ENCODE results near the gene ATR.
"Not testable (repeated sequence)": the region's sequence is repeated elsewhere in the genome, so short reads cannot be mapped to it uniquely, and the experiment has no call there.

Gene ATR

GRCh38 chr3:142602619-142603385, 24.3 kb upstream of the ATR start:
- no peak overlapping the region for H3K4me3 Mint-ChIP-seq
- H3K36me3 Mint-ChIP-seq (ENCODE audit: low read depth): no peaks in the 10 kb centered on the region
- H3K27me3 Mint-ChIP-seq: no peaks in the 10 kb centered on the region
- H3K27ac Mint-ChIP-seq: no peak overlapping the region
- peaks cover 2% of the 10 kb centered on the region for H3K4me1 Mint-ChIP-seq (ENCODE audit: low read depth)
- no peaks in the 10 kb centered on the region for H3K9me3 Mint-ChIP-seq

- no peak overlapping the region for H3K27ac Mint-ChIP-seq
- no peaks in the 10 kb centered on the region for H3K36me3 Mint-ChIP-seq (ENCODE audit: low read depth)
- peaks cover 10% of the 10 kb centered on the region for H3K4me1 Mint-ChIP-seq (ENCODE audit: low read depth)
- no peak overlapping the region for H3K4me3 Mint-ChIP-seq
- H3K27me3 Mint-ChIP-seq: no peaks in the 10 kb centered on the region
- H3K9me3 Mint-ChIP-seq: no peaks in the 10 kb centered on the region
Measured at GRCh38 chr3:142601713-142602112, 23.2 kb upstream of the ATR start.

GRCh38 chr3:142597906-142598305, 19.4 kb upstream of the ATR start:
- no peaks in the 10 kb centered on the region for H3K36me3 Mint-ChIP-seq (ENCODE audit: low read depth)
- no peak overlapping the region for H3K27ac Mint-ChIP-seq
- no peak overlapping the region for H3K4me3 Mint-ChIP-seq
- peaks cover 8% of the 10 kb centered on the region for H3K27me3 Mint-ChIP-seq
- peaks cover 20% of the 10 kb centered on the region for H3K4me1 Mint-ChIP-seq (ENCODE audit: low read depth)
- no peaks in the 10 kb centered on the region for H3K9me3 Mint-ChIP-seq

GRCh38 chr3:142596726-142597088, 18.2 kb upstream of the ATR start:
- no peaks in the 10 kb centered on the region for H3K9me3 Mint-ChIP-seq
- H3K4me1 Mint-ChIP-seq (ENCODE audit: low read depth): peaks cover 20% of the 10 kb centered on the region
- H3K4me3 Mint-ChIP-seq: peak overlapping the region; percentile 92
- H3K27ac Mint-ChIP-seq: no peak overlapping the region
- no peaks in the 10 kb centered on the region for H3K36me3 Mint-ChIP-seq (ENCODE audit: low read depth)
- peaks cover 8% of the 10 kb centered on the region for H3K27me3 Mint-ChIP-seq

- Mint-ChIP-seq H3K4me3 (peak within 1 kb of the TSS; percentile 92), H3K9me3 (no peaks in the 10 kb centered on the region), H3K27me3 (peaks cover 8% of the 10 kb centered on the region), H3K27ac (peak within 1 kb of the TSS; percentile 85), H3K36me3 (ENCODE audit: low read depth) (no peaks in the 10 kb centered on the region), H3K4me1 (ENCODE audit: low read depth) (peaks cover 20% of the 10 kb centered on the region)
Measured at GRCh38 chr3:142595951-142596725, 17.6 kb upstream of the ATR start, which contains the start of gene PLS1. TSS of gene PLS1 (plus strand) at chr3:142596393. CDS start at chr3:142664238, 67,845 bp downstream.

DNA sequence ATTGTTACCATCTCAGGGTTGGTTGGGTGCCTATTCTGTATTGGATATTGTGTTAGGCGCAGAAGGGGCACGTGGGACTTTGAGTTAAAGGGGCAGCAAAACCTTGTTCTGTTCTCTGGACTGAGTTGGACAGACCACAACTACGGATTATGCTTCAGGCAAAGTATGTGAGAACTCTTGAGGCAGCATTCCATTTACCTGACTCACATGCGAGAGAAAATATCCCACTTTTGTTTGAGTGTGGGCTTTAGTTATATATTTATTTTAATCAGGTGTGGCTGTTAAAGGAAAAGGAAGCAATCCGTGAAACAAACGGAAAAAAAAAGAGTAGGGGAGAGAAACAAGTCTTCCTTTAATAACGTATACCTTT, 17.0 kb upstream of the ATR start:
- H3K36me3 Mint-ChIP-seq (ENCODE audit: low read depth): no peaks in the 10 kb centered on the region
- peaks cover 20% of the 10 kb centered on the region for H3K4me1 Mint-ChIP-seq (ENCODE audit: low read depth)
- no peak overlapping the region for H3K27ac Mint-ChIP-seq
- H3K4me3 Mint-ChIP-seq: peak overlapping the region; percentile 92
- H3K27me3 Mint-ChIP-seq: peaks cover 8% of the 10 kb centered on the region
- H3K9me3 Mint-ChIP-seq: no peaks in the 10 kb centered on the region

GRCh38 chr3:142595141-142595540, 16.6 kb upstream of the ATR start:
- no peaks in the 10 kb centered on the region for H3K36me3 Mint-ChIP-seq (ENCODE audit: low read depth)
- no peak overlapping the region for H3K27ac Mint-ChIP-seq
- peaks cover 8% of the 10 kb centered on the region for H3K27me3 Mint-ChIP-seq
- H3K4me3 Mint-ChIP-seq: peak overlapping the region; percentile 92
- H3K4me1 Mint-ChIP-seq (ENCODE audit: low read depth): peaks cover 20% of the 10 kb centered on the region
- H3K9me3 Mint-ChIP-seq: no peaks in the 10 kb centered on the region

GRCh38 chr3:142592268-142592667, 13.7 kb upstream of the ATR start:
- not testable (repeated sequence) for H3K36me3 Mint-ChIP-seq (ENCODE audit: low read depth); H3K4me3 Mint-ChIP-seq; H3K27ac Mint-ChIP-seq; H3K9me3 Mint-ChIP-seq
- peaks cover 12% of the 10 kb centered on the region for H3K27me3 Mint-ChIP-seq
- H3K4me1 Mint-ChIP-seq (ENCODE audit: low read depth): peaks cover 15% of the 10 kb centered on the region

- Mint-ChIP-seq H3K36me3 (ENCODE audit: low read depth) (no peaks in the 10 kb centered on the region), H3K27ac (no peak overlapping the region), H3K27me3 (peaks cover 9% of the 10 kb centered on the region), H3K4me1 (ENCODE audit: low read depth) (no peaks in the 10 kb centered on the region), H3K9me3 (no peaks in the 10 kb centered on the region), H3K4me3 (no peak overlapping the region)
Measured at GRCh38 chr3:142588703-142589102, 10.2 kb upstream of the ATR start.

GRCh38 chr3:142586803-142587406, 8.4 kb upstream of the ATR start:
- Mint-ChIP-seq H3K9me3 (no peaks in the 10 kb centered on the region), H3K27ac (no peak overlapping the region), H3K4me1 (ENCODE audit: low read depth) (no peaks in the 10 kb centered on the region), H3K36me3 (ENCODE audit: low read depth) (no peaks in the 10 kb centered on the region), H3K27me3 (peaks cover 14% of the 10 kb centered on the region), H3K4me3 (no peak overlapping the region)

- not testable (repeated sequence) for H3K27ac Mint-ChIP-seq; H3K4me3 Mint-ChIP-seq; H3K36me3 Mint-ChIP-seq (ENCODE audit: low read depth); H3K9me3 Mint-ChIP-seq
- H3K27me3 Mint-ChIP-seq: peaks cover 10% of the 10 kb centered on the region
- H3K4me1 Mint-ChIP-seq (ENCODE audit: low read depth): peaks cover 29% of the 10 kb centered on the region
Measured at GRCh38 chr3:142581070-142581469, 2.5 kb upstream of the ATR start.

DNA sequence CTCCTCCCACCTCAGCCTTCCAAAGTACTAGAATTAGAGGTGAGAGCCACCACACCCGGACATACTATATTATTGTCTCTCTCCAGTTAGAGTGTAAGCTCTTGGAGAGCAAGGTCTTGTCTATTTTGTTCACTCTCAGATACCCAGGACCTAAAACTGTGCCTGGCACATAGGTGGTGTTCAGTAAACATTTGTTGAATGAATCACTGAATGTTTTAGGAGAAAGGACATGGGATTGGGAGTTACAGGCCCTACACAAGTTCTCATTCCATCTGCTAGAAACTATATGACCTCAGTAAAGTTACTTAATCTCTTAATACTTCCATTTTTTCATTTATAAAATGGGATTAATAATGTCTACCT, 1.5 kb upstream of the ATR start:
- peak overlapping the region; percentile 97 for H3K4me3 Mint-ChIP-seq
- peaks cover 10% of the 10 kb centered on the region for H3K27me3 Mint-ChIP-seq
- H3K36me3 Mint-ChIP-seq (ENCODE audit: low read depth): peaks cover 18% of the 10 kb centered on the region
- no peaks in the 10 kb centered on the region for H3K9me3 Mint-ChIP-seq
- peaks cover 38% of the 10 kb centered on the region for H3K4me1 Mint-ChIP-seq (ENCODE audit: low read depth)
- peak overlapping the region; percentile 94 for H3K27ac Mint-ChIP-seq

DNA sequence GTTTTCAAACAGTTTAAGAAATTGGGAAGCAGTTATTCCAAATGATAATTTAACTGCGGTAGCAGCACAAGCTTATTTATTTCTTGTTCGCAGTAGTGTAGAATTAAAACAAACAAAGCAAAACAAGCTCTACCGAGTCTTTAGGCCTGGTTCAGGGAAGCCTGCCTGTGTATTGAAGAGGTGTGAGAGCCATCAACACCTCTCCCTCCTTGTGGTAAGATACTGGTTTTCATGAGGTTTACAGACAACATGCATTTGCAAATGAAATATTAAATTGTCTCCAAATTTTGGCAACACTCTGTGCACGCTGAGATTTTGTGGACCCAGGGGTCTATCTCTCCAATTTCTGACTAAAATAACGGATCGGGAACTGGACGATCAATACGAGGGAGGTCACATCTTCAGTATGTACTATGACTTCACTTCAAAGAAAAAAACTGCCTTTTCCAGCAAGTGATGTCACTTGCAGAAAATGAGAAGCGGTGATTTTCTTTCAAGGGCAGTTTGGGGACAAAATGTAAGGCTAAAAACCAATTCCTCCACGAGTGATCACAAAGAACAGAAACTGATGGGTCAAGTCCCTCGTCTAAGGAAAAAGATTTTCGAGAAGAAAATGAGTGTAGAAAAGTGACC, 721 bp downstream of the ATR start:
- H3K4me1 Mint-ChIP-seq (ENCODE audit: low read depth): peaks cover 51% of the 10 kb centered on the region
- peaks cover 25% of the 10 kb centered on the region for H3K36me3 Mint-ChIP-seq (ENCODE audit: low read depth)

DNA sequence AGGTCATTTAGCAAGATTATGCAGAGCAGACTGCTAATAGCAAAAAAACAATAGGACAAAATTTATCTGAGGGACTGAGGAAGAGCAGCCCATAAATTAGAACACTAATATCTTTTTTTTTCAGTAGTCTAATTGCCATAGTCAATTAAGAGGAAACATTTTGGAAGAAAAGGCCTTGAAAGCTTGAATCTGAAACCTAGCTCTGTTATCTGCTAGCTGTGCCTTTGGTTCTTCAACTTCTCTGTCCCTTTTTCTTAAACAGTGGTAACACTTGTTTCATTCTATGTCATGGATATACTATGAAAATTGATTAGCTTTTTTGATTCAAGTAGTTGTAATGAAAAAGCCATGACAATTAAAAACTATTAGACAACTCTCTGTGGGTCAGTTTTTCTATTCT, 1.7 kb downstream of the ATR start:
- H3K36me3 Mint-ChIP-seq (ENCODE audit: low read depth): peaks cover 29% of the 10 kb centered on the region
- peak overlapping the region; percentile 97 for H3K4me3 Mint-ChIP-seq
- peak overlapping the region; percentile 58 for H3K27ac Mint-ChIP-seq
- no peaks in the 10 kb centered on the region for H3K27me3 Mint-ChIP-seq
- no peaks in the 10 kb centered on the region for H3K9me3 Mint-ChIP-seq
- H3K4me1 Mint-ChIP-seq (ENCODE audit: low read depth): peaks cover 51% of the 10 kb centered on the region

More for the DNA sequence above, 721 bp downstream of the ATR start:
- no peaks in the 10 kb centered on the region for H3K9me3 Mint-ChIP-seq
- H3K4me3 Mint-ChIP-seq: peak overlapping the region; percentile 97
- H3K27me3 Mint-ChIP-seq: peaks cover 3% of the 10 kb centered on the region
- peak overlapping the region; percentile 94 for H3K27ac Mint-ChIP-seq

GRCh38 chr3:142574665-142575064, 3.9 kb downstream of the ATR start:
- Mint-ChIP-seq H3K27ac (peak overlapping the region; percentile 43), H3K36me3 (ENCODE audit: low read depth) (peaks cover 40% of the 10 kb centered on the region), H3K4me1 (ENCODE audit: low read depth) (peaks cover 51% of the 10 kb centered on the region), H3K27me3 (no peaks in the 10 kb centered on the region), H3K9me3 (no peaks in the 10 kb centered on the region), H3K4me3 (no peak overlapping the region)

Data from stimulated activated naive CD8-positive, alpha-beta T cell treated with anti-CD3 and anti-CD28 coated beads, Interleukin-15, Interleukin-2, amounts not matched to agents 100 ng/mL and 50 ng/mL, for 24 hours (primary cell).